ENCODE data around the gene SPEM3. TPM values are rescaled to one million over a fixed set of nuclear protein-coding genes. Genes with fewer than 3 reads are reported as not detected.

The SPEM3 gene
- total and polyA plus RNA-seq, 8 donors, result not detected

GRCh38 chr17:7460850-7461660 is 32.4 kb downstream of the SPEM3 start:
- intact Hi-C loops (cut with DNase I), result no loop called here

GRCh38 chr17:7462474-7463371 is 34.1 kb downstream of the SPEM3 start:
- TF ChIP-seq CTCF (IDR thresholded peaks at IDR 0.05), result no peak
- Histone ChIP-seq H3K4me1 (peaks cover 7 to 22% of the 10 kb centered on the region in 2 donors), H3K36me3 (peaks cover 4 to 40% of the 10 kb centered on the region in 2 donors), H3K9me3 (no peaks in the 10 kb centered on the region), H3K4me3 (no peak overlapping the region), H3K27me3 (no peaks in the 10 kb centered on the region), H3K27ac (no peak overlapping the region)
- intact Hi-C loops (cut with DNase I), result no loop called here
- DNase-seq (peak in 1 of 4 donors; percentile 75), ATAC-seq (no peak)

More at GRCh38 chr17:7460850-7461660, 32.4 kb downstream of the SPEM3 start:
- Histone ChIP-seq H3K9me3 (no peaks in the 10 kb centered on the region), H3K4me3 (no peak overlapping the region), H3K27me3 (no peaks in the 10 kb centered on the region), H3K27ac (no peak overlapping the region), H3K36me3 (peaks cover 4 to 36% of the 10 kb centered on the region in 2 donors), H3K4me1 (peaks cover 4 to 18% of the 10 kb centered on the region in 2 donors)
- no peak for TF ChIP-seq CTCF (IDR thresholded peaks at IDR 0.05)
- DNase-seq (no peak), ATAC-seq (no peak)

- ATAC-seq, result no peak
These were observed 34.8 kb downstream of the SPEM3 start for GRCh38 chr17:7463372-7463846.

GRCh38 chr17:7464081-7464480 is 35.4 kb downstream of the SPEM3 start:
- intact Hi-C loops (cut with DNase I), result no loop called here
- Histone ChIP-seq H3K9me3 (no peaks in the 10 kb centered on the region), H3K4me3 (no peak overlapping the region), H3K36me3 (peaks cover 4 to 40% of the 10 kb centered on the region in 2 donors), H3K27ac (no peak overlapping the region), H3K27me3 (no peaks in the 10 kb centered on the region), H3K4me1 (peaks cover 8 to 26% of the 10 kb centered on the region in 2 donors)
- DNase-seq, result no peak
- no peak for ATAC-seq
- no peak for TF ChIP-seq CTCF (IDR thresholded peaks at IDR 0.05)

More at GRCh38 chr17:7463372-7463846, 34.8 kb downstream of the SPEM3 start:
- Histone ChIP-seq H3K9me3 (no peaks in the 10 kb centered on the region), H3K4me1 (peaks cover 8 to 26% of the 10 kb centered on the region in 2 donors), H3K27me3 (no peaks in the 10 kb centered on the region), H3K27ac (no peak overlapping the region), H3K4me3 (no peak overlapping the region), H3K36me3 (peaks cover 4 to 40% of the 10 kb centered on the region in 2 donors)
- TF ChIP-seq CTCF (IDR thresholded peaks at IDR 0.05), result no peak
- peak in 1 of 4 donors; percentile 60 for DNase-seq
- intact Hi-C loops (cut with DNase I), result no loop called here

Measured in left lung (tissue), 10 donors.